WTC11 (cell line): ENCODE measurements around the gene ITGA1. TPM values are rescaled to one million over a fixed set of nuclear protein-coding genes. Genes with fewer than 3 reads are reported as not detected.
A peak's percentile ranks its signal among the peaks of the same experiment; 100 is the strongest.

Experiments
- ATAC-seq: fragments of 200-7000 bp; cut with Tn5 transposase; 2 replicates; pipeline ENCODE4 v1.10.0; 2021; ENCODE audit warnings: mild to moderate bottlenecking, moderate library complexity
- CTCF ChIA-PET: fragments of 300-600 bp; sonication (Branson Sonifier 250); formaldehyde crosslinking; loops from one replicate; lab custom pipeline; 2021; ENCODE audit warnings: antibody characterized with exemption; lab: Charles Lee
- POLR2A ChIA-PET: fragments of 350-600 bp; sonication (Branson Sonifier 250); formaldehyde crosslinking; loops from one replicate; lab custom pipeline; 2021; ENCODE audit warnings: antibody characterized with exemption; lab: Charles Lee
- DNase-seq: peaks from one replicate; pipeline ENCODE4 v3.0.0; 2021; ENCODE audit warnings: low spot score
- H3K27ac Mint-ChIP-seq: 2 replicates; pipeline ENCODE4 v1.8.0; 2021; ENCODE audit warnings: mixed read lengths
- H3K27me3 Mint-ChIP-seq: 2 replicates; pipeline ENCODE4 v1.8.0; 2021; ENCODE audit warnings: low read depth, mild to moderate bottlenecking, moderate library complexity, mixed read lengths
- H3K36me3 Mint-ChIP-seq: 2 replicates; pipeline ENCODE4 v1.8.0; 2021; ENCODE audit warnings: mixed read lengths
- H3K4me1 Mint-ChIP-seq: 2 replicates; pipeline ENCODE4 v1.8.0; 2022; ENCODE audit warnings: mixed read lengths
- H3K4me3 Mint-ChIP-seq: 2 replicates; pipeline ENCODE4 v1.8.0; 2021; ENCODE audit warnings: mild to moderate bottlenecking, moderate library complexity, mixed read lengths
- H3K9me3 Mint-ChIP-seq: 2 replicates; pipeline ENCODE4 v1.8.0; 2021; ENCODE audit warnings: mixed read lengths
- CREM ChIP-seq: sonication (generic); formaldehyde crosslinking; IDR thresholded peaks from 2 replicates; pipeline ENCODE4 v1.8.1; 2022; ENCODE audit warnings: mild to moderate bottlenecking, missing genetic modification reagents, moderate library complexity
- ELF4 ChIP-seq: sonication (generic); formaldehyde crosslinking; IDR thresholded peaks from 2 replicates; pipeline ENCODE4 v1.8.1; 2022; ENCODE audit warnings: low read depth, mild to moderate bottlenecking, moderate library complexity, missing genetic modification reagents
- ESRRA ChIP-seq: sonication (generic); formaldehyde crosslinking; IDR thresholded peaks from 2 replicates; pipeline ENCODE4 v1.8.1; 2022; ENCODE audit warnings: mild to moderate bottlenecking, missing genetic modification reagents, borderline replicate concordance
- GABPB1 ChIP-seq: sonication (generic); formaldehyde crosslinking; IDR thresholded peaks from 2 replicates; pipeline ENCODE4 v1.8.1; 2023; ENCODE audit warnings: mild to moderate bottlenecking, missing genetic modification reagents
- GRHL2 ChIP-seq: fragments of 250-450 bp; sonication (Bioruptor Pico); IDR thresholded peaks from 2 replicates; pipeline ENCODE4 v1.8.0; 2022; ENCODE audit warnings: mild to moderate bottlenecking, moderate library complexity; ENCODE audit not compliant: insufficient replicate concordance, severe bottlenecking
- MYBL2 ChIP-seq: sonication (generic); formaldehyde crosslinking; IDR thresholded peaks from 2 replicates; pipeline ENCODE4 v1.8.1; 2023; ENCODE audit warnings: mild to moderate bottlenecking, moderate library complexity, missing genetic modification reagents
- NFYB ChIP-seq: sonication (generic); formaldehyde crosslinking; conservative IDR thresholded peaks from 2 replicates; pipeline ENCODE4 v1.8.0; 2022; ENCODE audit warnings: low read depth, missing genetic modification reagents
- NR1H2 ChIP-seq: sonication (generic); formaldehyde crosslinking; IDR thresholded peaks from 2 replicates; pipeline ENCODE4 v1.9.0; 2021; ENCODE audit warnings: mild to moderate bottlenecking, moderate library complexity, missing genetic modification reagents
- NR2C2 ChIP-seq: sonication (generic); formaldehyde crosslinking; IDR thresholded peaks from 2 replicates; pipeline ENCODE4 v1.8.0; 2022; ENCODE audit warnings: mild to moderate bottlenecking, missing genetic modification reagents
- NR3C1 ChIP-seq: sonication (generic); formaldehyde crosslinking; conservative IDR thresholded peaks from 2 replicates; pipeline ENCODE4 v1.8.1; 2023; ENCODE audit warnings: low read depth, mild to moderate bottlenecking, missing genetic modification reagents
- RELA ChIP-seq: sonication (generic); formaldehyde crosslinking; IDR thresholded peaks from 2 replicates; pipeline ENCODE4 v1.8.1; 2022; ENCODE audit warnings: missing genetic modification reagents, mild to moderate bottlenecking, borderline replicate concordance
- SMAD4 ChIP-seq: sonication (generic); formaldehyde crosslinking; IDR thresholded peaks from 2 replicates; pipeline ENCODE4 v1.8.0; 2022; ENCODE audit warnings: mild to moderate bottlenecking, missing genetic modification reagents
- TEAD1 ChIP-seq: sonication (generic); formaldehyde crosslinking; IDR thresholded peaks from 2 replicates; pipeline ENCODE4 v1.8.0; 2022; ENCODE audit warnings: mild to moderate bottlenecking, missing genetic modification reagents
- ZBTB21 ChIP-seq: sonication (generic); formaldehyde crosslinking; IDR thresholded peaks from 2 replicates; pipeline ENCODE4 v1.8.1; 2023; ENCODE audit warnings: mild to moderate bottlenecking, missing genetic modification reagents, borderline replicate concordance
- ZNF232 ChIP-seq: sonication (generic); formaldehyde crosslinking; IDR thresholded peaks from 2 replicates; pipeline ENCODE4 v1.8.0; 2022; ENCODE audit warnings: mild to moderate bottlenecking, missing genetic modification reagents
- ZNF317 ChIP-seq: sonication (generic); formaldehyde crosslinking; IDR thresholded peaks from 2 replicates; pipeline ENCODE4 v1.8.1; 2023; ENCODE audit warnings: low read depth, mild to moderate bottlenecking, moderate library complexity, missing genetic modification reagents, borderline replicate concordance
- ZNF396 ChIP-seq: fragments of 250-450 bp; sonication (Bioruptor Pico); IDR thresholded peaks from 2 replicates; pipeline ENCODE4 v1.8.0; 2021; ENCODE audit warnings: mild to moderate bottlenecking, moderate library complexity, borderline replicate concordance
- ZNF671 ChIP-seq: fragments of 250-450 bp; sonication (Bioruptor Pico); IDR thresholded peaks from 2 replicates; pipeline ENCODE4 v1.8.0; 2021; ENCODE audit warnings: mild to moderate bottlenecking
- total RNA-seq: library from RNA; stranded (reverse); gene quantifications from 3 replicates; pipeline ENCODE4 v1.2.3, GENCODE V29; 2021
- TF ChIP-seq, protein P1 (sequence below): fragments of 200-600 bp; IDR thresholded peaks from 2 replicates; pipeline ENCODE4 v1.8.0; 2022; ENCODE audit warnings: antibody characterized with exemption
- TF ChIP-seq, protein P2 (sequence below): sonication (generic); formaldehyde crosslinking; IDR thresholded peaks from 2 replicates; pipeline ENCODE4 v1.8.1; 2023; ENCODE audit warnings: mild to moderate bottlenecking, missing genetic modification reagents, moderate library complexity
- TF ChIP-seq, protein P3 (sequence below): fragments of 250-450 bp; sonication (Bioruptor Pico); IDR thresholded peaks from 2 replicates; pipeline ENCODE4 v1.9.0; 2021; ENCODE audit warnings: mild to moderate bottlenecking, borderline replicate concordance
- TF ChIP-seq, protein P4 (sequence below): fragments of 250-450 bp; sonication (Bioruptor Pico); IDR thresholded peaks from 2 replicates; pipeline ENCODE4 v1.8.0; 2021; ENCODE audit warnings: mild to moderate bottlenecking
- TF ChIP-seq, protein P5 (sequence below): sonication (generic); formaldehyde crosslinking; IDR thresholded peaks from 2 replicates; pipeline ENCODE4 v1.8.1; 2023; ENCODE audit warnings: mild to moderate bottlenecking, missing genetic modification reagents, moderate library complexity
- TF ChIP-seq, protein P6 (sequence below): sonication (generic); formaldehyde crosslinking; IDR thresholded peaks from 2 replicates; pipeline ENCODE4 v1.8.1; 2023; ENCODE audit warnings: mild to moderate bottlenecking, missing genetic modification reagents

ITGA1 gene
- total RNA-seq, 1 experiment from 2014 or later = 6.5 TPM

DNA sequence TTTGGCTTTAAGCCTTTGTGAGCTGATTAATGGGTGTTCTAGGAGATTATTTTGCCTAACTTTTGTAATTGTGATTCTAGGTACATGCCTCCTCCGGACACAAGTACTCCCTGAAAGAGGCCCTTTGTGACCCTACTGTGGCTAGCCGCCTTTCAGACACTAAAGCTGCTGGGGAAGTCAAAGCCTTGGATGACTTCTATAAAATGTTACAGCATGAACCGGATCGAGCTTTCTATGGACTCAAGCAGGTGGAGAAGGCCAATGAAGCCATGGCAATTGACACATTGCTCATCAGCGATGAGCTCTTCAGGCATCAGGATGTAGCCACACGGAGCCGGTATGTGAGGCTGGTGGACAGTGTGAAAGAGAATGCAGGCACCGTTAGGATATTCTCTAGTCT is 13.6 kb downstream of the ITGA1 start:
- peaks cover 6% of the 10 kb centered on the region; the same call in 1 of the 2 replicates for H3K36me3 Mint-ChIP-seq
- peak overlapping the region; percentile 99; the same call in 1 of the 2 replicates for H3K27ac Mint-ChIP-seq
- DNase-seq (peak; percentile 10), ATAC-seq (no peak)
- ChIA-PET CTCF (interaction anchor here (1.0 to 3.8 kb wide), 3 partner anchors 14 to 115 kb away, joined by 3 to 25 read pairs (median 3); partner anchors contain the start of genes ITGA1 and PELO), POLR2A (interaction anchor here (0.7 kb wide), 1 partner anchor 13 kb away, joined by 4 read pairs; the partner anchor contains the start of genes ITGA1 and PELO)
- H3K9me3 Mint-ChIP-seq = no peaks in the 10 kb centered on the region
- H3K4me1 Mint-ChIP-seq = peaks cover 61% of the 10 kb centered on the region
- H3K27me3 Mint-ChIP-seq = no peaks in the 10 kb centered on the region
- peak overlapping the region; percentile 91 for H3K4me3 Mint-ChIP-seq
- TF ChIP-seq ESRRA (CRISPR knock-in tag) = no peak
- TF ChIP-seq ZBTB21 = no peak
- no peak for TF ChIP-seq GRHL2
- TF ChIP-seq MYBL2 (CRISPR knock-in tag) = no peak
- TF ChIP-seq ELF4 = no peak
- TF ChIP-seq ZNF671 (CRISPR knock-in tag) = no peak
- TF ChIP-seq CREM = no peak
- TF ChIP-seq, protein P1, sequence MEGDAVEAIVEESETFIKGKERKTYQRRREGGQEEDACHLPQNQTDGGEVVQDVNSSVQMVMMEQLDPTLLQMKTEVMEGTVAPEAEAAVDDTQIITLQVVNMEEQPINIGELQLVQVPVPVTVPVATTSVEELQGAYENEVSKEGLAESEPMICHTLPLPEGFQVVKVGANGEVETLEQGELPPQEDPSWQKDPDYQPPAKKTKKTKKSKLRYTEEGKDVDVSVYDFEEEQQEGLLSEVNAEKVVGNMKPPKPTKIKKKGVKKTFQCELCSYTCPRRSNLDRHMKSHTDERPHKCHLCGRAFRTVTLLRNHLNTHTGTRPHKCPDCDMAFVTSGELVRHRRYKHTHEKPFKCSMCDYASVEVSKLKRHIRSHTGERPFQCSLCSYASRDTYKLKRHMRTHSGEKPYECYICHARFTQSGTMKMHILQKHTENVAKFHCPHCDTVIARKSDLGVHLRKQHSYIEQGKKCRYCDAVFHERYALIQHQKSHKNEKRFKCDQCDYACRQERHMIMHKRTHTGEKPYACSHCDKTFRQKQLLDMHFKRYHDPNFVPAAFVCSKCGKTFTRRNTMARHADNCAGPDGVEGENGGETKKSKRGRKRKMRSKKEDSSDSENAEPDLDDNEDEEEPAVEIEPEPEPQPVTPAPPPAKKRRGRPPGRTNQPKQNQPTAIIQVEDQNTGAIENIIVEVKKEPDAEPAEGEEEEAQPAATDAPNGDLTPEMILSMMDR = no peak
- no peak for TF ChIP-seq RELA (CRISPR knock-in tag)
- TF ChIP-seq, protein P2, sequence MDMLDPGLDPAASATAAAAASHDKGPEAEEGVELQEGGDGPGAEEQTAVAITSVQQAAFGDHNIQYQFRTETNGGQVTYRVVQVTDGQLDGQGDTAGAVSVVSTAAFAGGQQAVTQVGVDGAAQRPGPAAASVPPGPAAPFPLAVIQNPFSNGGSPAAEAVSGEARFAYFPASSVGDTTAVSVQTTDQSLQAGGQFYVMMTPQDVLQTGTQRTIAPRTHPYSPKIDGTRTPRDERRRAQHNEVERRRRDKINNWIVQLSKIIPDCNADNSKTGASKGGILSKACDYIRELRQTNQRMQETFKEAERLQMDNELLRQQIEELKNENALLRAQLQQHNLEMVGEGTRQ = no peak
- TF ChIP-seq ZNF396 (CRISPR knock-in tag) = no peak
- TF ChIP-seq NR3C1 = no peak
- TF ChIP-seq, protein P3, sequence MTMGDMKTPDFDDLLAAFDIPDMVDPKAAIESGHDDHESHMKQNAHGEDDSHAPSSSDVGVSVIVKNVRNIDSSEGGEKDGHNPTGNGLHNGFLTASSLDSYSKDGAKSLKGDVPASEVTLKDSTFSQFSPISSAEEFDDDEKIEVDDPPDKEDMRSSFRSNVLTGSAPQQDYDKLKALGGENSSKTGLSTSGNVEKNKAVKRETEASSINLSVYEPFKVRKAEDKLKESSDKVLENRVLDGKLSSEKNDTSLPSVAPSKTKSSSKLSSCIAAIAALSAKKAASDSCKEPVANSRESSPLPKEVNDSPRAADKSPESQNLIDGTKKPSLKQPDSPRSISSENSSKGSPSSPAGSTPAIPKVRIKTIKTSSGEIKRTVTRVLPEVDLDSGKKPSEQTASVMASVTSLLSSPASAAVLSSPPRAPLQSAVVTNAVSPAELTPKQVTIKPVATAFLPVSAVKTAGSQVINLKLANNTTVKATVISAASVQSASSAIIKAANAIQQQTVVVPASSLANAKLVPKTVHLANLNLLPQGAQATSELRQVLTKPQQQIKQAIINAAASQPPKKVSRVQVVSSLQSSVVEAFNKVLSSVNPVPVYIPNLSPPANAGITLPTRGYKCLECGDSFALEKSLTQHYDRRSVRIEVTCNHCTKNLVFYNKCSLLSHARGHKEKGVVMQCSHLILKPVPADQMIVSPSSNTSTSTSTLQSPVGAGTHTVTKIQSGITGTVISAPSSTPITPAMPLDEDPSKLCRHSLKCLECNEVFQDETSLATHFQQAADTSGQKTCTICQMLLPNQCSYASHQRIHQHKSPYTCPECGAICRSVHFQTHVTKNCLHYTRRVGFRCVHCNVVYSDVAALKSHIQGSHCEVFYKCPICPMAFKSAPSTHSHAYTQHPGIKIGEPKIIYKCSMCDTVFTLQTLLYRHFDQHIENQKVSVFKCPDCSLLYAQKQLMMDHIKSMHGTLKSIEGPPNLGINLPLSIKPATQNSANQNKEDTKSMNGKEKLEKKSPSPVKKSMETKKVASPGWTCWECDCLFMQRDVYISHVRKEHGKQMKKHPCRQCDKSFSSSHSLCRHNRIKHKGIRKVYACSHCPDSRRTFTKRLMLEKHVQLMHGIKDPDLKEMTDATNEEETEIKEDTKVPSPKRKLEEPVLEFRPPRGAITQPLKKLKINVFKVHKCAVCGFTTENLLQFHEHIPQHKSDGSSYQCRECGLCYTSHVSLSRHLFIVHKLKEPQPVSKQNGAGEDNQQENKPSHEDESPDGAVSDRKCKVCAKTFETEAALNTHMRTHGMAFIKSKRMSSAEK (CRISPR knock-in tag) = no peak
- no peak for TF ChIP-seq SMAD4 (CRISPR knock-in tag)
- TF ChIP-seq, protein P4, sequence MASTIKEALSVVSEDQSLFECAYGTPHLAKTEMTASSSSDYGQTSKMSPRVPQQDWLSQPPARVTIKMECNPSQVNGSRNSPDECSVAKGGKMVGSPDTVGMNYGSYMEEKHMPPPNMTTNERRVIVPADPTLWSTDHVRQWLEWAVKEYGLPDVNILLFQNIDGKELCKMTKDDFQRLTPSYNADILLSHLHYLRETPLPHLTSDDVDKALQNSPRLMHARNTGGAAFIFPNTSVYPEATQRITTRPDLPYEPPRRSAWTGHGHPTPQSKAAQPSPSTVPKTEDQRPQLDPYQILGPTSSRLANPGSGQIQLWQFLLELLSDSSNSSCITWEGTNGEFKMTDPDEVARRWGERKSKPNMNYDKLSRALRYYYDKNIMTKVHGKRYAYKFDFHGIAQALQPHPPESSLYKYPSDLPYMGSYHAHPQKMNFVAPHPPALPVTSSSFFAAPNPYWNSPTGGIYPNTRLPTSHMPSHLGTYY = no peak
- no peak for TF ChIP-seq NR2C2
- TF ChIP-seq, all 79 proteins: peak for 0

DNA sequence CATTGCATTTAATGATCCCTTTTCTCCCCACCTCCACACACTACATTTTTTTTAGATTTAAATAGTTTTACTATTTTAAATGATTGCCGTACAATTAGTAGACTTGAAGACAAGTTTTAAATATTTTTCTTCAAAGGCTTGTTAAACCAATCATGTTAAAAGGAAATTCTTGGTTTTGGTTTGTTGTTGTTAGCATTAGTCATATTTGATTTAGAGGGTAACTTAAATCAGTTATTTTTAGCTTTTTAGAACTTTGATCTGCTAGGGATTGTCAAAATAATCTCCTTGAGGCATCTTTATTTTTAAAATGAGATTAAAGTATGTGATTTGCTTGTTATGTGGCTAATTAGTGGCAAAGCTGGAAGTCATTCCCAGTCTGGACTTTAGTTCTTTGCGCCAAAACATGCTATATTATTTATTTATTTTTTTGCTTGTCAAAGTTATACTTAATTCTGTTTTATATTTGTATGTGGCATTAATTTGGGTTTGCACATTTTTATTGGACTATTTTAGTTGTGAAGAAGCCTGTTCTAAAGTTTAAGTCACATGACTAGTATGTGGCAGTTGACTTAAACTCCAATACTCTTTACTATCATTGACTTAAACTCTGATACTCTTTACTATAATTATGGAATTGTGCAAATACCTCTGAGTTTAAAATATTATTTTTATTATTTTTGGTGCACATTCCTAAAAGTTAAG is 14.7 kb downstream of the ITGA1 start:
- Mint-ChIP-seq H3K4me3 (peak overlapping the region; percentile 91), H3K36me3 (peaks cover 6% of the 10 kb centered on the region; the same call in 1 of the 2 replicates), H3K4me1 (peaks cover 55% of the 10 kb centered on the region), H3K27me3 (no peaks in the 10 kb centered on the region), H3K9me3 (no peaks in the 10 kb centered on the region), H3K27ac (no peak overlapping the region)
- no peak for DNase-seq
- ChIA-PET POLR2A (no interaction called here), CTCF (no interaction called here)
- no peak for ATAC-seq
- TF ChIP-seq GABPB1 (CRISPR knock-in tag) (no peak), ZNF232 (CRISPR knock-in tag) (no peak), ZNF317 (CRISPR knock-in tag) (no peak), ZNF671 (CRISPR knock-in tag) (no peak), MYBL2 (CRISPR knock-in tag) (no peak), ZNF396 (CRISPR knock-in tag) (no peak), NR1H2 (CRISPR knock-in tag) (no peak), TEAD1 (CRISPR knock-in tag) (no peak), NFYB (CRISPR knock-in tag) (no peak)
- TF ChIP-seq, protein P5, sequence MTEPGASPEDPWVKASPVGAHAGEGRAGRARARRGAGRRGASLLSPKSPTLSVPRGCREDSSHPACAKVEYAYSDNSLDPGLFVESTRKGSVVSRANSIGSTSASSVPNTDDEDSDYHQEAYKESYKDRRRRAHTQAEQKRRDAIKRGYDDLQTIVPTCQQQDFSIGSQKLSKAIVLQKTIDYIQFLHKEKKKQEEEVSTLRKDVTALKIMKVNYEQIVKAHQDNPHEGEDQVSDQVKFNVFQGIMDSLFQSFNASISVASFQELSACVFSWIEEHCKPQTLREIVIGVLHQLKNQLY (CRISPR knock-in tag) = no peak
- TF ChIP-seq, protein P6, sequence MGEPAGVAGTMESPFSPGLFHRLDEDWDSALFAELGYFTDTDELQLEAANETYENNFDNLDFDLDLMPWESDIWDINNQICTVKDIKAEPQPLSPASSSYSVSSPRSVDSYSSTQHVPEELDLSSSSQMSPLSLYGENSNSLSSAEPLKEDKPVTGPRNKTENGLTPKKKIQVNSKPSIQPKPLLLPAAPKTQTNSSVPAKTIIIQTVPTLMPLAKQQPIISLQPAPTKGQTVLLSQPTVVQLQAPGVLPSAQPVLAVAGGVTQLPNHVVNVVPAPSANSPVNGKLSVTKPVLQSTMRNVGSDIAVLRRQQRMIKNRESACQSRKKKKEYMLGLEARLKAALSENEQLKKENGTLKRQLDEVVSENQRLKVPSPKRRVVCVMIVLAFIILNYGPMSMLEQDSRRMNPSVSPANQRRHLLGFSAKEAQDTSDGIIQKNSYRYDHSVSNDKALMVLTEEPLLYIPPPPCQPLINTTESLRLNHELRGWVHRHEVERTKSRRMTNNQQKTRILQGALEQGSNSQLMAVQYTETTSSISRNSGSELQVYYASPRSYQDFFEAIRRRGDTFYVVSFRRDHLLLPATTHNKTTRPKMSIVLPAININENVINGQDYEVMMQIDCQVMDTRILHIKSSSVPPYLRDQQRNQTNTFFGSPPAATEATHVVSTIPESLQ = no peak
